NCI-H2081 treated with DMSO at 0.1 percent for 48 hours (cell line): ENCODE results near the gene CTSC.
A peak's percentile ranks its signal among the peaks of the same experiment; 100 is the strongest.

Experiments used
- DNase-seq: peaks from one replicate; lab custom pipeline; 2025; lab: John Stamatoyannopoulos, UW

The CTSC gene

GRCh38 chr11:88337181-88337986 lies at the start of gene CTSC:
TSS of gene CTSC (minus strand) at chr11:88337736. CDS start at chr11:88337672, 64 bp downstream.
- DNase-seq = peak; percentile 66

DNA sequence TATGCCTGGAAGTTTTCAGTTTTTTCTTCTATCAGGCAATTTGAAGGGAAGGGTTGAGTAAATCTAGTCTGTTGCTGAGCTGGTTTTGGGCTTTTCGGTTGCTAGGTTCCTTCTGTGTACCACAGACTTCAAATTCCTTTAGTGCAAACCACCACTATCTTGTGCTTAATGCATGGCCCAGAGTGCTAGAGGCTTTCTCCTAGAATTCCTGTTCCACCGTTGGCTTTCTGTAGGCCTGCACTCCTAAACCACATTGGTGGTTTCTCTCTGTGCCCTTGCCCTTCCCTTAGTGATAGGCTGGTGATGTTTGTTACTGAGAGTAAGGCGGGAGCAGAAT lies 47.1 kb upstream of the CTSC start:
- no peak for DNase-seq

DNA sequence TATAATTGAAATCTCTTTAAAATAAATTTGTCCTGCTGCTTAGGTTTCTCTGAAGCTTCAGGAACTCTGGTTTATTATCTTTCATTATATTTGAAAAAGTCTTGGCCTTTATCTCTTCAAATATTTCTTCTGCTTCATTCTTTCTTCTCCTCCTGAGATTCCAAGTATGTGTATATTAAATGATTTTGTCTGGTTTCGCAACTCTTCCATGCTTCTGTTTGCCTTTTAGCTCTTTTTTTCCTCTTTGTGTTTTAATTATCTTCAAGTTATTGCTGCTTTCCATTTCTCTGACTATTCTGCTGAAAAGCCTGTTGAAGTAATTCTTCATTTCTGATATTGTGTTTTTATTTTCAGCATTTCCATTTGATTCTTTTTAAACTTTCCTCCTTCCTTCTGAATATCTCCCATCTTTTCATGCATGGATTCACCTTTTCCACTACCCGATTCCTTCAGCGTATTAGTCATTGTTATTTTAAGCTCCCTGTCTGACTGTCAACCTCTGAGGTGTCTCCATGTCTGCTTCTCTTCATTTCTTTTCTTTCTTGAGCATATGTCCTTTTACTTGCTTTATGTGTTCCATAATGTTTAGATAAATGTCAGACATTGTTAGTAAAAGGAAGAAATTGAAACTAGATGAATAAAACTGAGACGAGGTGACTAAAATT lies 46.6 kb upstream of the CTSC start:
- no peak for DNase-seq

DNA sequence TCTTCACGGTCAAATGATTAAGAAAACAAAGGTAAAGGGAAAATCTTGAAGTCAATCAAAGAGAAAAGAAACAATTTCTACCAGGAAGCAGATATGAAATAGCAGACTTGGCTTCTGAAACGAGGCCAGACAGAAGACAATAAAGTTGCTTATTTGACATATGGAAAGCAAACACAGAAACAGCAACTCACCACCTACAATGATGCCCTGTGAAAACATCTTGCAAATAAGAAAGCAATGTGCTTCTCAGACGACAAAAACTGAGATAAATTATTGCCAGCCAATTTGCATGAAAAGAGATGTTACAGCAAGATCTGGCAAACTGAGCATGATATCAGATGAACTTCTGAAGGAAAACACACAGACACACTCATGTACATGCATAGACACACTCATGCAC lies 45.9 kb upstream of the CTSC start:
- no peak for DNase-seq

GRCh38 chr11:88379130-88379529 lies 41.6 kb upstream of the CTSC start:
- DNase-seq = no peak

DNA sequence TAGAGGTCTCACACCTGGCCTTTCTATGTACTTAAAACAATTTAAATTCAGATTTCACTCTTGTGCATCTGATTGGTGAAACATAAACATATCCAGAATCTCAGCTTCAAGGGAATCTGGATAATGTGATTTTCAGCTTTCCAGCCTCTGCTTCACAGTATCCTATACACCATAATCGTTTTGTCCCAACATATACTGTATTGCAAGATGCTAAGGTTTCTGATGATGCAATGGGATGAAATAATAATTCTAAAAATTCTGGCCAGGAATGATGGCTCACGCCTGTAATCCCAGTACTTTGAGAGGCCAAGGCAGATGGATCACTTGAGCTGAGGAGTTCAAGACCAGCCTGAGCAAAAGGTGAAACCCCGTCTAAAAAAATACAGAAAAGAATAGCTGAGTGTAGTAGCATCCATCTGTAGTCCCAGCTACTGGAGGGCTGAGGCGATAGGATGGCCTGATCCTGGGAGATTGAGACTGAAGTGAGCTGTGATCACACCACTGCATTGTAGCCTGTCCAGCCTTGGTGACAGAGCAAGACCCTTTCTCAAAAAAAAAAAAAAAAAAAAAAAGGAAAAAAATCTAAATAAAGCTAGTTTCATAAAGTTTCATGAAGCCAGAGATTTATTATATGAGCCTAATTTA lies 41.0 kb upstream of the CTSC start:
- no peak for DNase-seq

GRCh38 chr11:88377646-88378045 lies 40.1 kb upstream of the CTSC start:
- DNase-seq = no peak

DNA sequence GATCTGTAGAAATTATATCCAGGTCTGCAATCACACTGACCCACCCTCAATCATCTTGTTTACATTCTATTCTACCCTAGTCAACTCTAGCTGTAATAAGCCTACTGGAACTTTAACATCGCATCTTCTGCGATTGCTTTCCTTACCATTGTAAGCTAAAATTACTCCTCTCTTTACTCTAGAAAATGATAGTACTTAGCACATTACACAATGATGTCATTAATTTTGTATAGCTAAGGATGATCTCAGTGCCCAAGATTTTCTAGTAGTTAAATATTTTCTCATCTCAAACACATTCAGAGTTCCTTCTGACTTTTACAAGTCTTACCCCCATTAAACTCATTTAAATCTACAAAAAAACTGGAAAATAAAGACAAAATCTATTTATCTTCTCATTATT lies 39.6 kb upstream of the CTSC start:
- DNase-seq = no peak

GRCh38 chr11:88375927-88376470 lies 38.5 kb upstream of the CTSC start:
- no peak for DNase-seq

DNA sequence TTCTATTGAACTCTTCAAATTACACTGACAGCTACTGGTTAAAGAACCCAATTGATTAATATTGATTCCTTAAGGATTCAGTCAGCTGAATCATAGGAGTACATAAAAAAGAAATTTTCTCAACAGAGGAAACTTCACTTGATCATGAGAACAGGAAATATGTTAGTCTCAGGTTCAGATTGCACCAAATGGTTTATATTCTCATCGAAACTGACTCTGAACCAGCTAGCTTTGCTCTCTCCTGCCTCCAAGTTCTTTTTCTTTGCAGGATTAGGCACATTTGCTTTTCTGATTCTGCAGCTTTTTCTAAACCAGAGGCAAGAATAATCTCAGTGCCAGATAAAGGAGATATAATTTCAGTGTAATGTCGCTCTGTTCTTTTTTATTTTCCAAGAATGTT lies 33.2 kb upstream of the CTSC start:
- DNase-seq = no peak

GRCh38 chr11:88367310-88367709 lies 29.8 kb upstream of the CTSC start:
- DNase-seq = no peak

DNA sequence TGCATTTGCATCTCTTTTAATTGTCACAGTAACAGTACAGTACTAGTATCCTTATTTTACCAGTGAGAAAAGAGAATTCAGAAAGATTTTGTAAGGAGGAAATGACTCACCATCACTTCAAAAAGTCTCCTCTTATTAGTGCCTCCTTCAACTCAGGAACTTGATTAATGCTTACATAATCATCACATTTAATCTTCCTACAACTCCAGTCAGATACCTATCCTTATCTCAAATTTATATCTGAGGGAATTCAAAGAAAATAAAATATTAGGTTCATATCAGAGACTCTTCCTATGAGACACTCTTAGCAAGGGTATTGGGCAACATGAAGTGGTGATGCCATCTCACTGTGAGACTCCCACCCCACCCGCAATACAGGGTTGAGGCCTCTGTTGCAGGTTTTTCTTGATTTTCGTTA lies 26.1 kb upstream of the CTSC start:
- no peak for DNase-seq

DNA sequence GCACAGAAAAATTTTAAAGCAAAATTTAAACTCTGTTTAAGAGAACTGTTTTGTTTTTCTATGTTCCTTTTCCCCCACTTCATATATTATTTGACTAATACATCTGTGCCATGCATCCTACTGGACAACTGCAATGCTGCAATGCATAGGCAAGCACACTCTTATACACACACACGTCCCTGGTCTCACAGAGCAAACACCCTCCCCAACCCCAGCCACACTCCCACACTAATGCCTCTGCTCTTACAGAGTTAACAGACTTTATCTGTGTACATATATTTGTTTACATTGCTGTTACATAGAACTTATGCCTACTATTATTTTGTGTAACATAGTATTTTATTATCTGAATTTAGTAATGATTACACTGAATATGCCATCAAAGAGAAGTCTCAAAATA lies 25.5 kb upstream of the CTSC start:
- no peak for DNase-seq

GRCh38 chr11:88360141-88360540 lies 22.6 kb upstream of the CTSC start:
- no peak for DNase-seq

DNA sequence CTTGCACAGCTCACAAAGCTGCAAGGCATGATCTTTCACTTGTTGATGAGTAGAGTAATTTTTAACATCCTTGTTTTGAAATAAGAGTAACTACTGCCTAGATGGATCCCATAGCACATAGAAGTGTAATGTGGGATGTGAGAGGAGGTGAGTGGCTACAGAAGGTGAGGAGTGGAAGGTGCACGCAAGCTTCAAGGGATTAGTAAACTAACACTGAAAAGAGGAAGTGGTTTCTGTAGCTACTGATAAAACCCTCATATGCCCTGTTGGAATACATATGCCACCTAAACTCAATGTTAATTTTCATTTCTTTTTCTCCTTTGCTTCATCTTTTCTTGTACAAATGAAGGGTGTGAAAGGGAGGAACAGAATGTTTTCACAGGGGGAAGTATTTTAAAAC lies 22.0 kb upstream of the CTSC start:
- DNase-seq = no peak

DNA sequence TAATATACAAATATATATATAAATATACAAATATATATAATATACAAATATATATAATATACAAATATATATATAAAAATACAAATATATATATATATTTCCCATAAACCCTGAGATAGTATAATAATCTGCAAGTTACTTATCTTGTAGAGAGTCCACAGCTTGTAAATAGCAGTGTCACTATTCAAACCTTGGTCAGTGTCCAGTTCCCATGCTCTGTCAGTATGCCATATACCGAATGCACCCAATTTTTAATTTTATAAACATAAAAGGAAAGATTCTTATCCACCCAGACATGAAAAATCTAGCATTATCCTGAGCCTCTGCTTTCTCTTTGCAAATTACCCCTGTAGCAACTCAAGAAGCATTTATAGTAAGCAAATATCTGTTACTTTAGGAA lies 21.6 kb upstream of the CTSC start:
- no peak for DNase-seq

GRCh38 chr11:88358040-88358431 lies 20.5 kb upstream of the CTSC start:
- no peak for DNase-seq

GRCh38 chr11:88357323-88358039 lies 19.9 kb upstream of the CTSC start:
- DNase-seq = no peak

DNA sequence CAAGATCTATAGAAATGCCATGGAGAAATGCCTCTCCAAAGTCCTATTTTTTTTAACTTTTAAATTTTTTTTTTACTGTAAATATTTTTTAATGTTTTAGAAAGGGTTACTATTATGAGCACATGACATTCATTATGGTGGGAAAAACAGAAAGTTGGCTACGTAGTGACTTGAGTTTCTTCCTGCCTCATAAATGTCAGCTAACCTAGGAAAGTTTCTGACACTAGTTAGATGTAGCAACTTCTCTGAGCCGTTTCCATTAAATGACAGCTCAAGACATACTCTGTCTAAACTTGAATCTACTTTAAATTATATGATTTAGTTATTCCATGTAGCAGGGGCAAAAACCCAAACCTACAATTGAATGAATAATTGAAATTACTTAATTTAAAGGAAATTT lies 18.4 kb upstream of the CTSC start:
- DNase-seq = no peak

DNA sequence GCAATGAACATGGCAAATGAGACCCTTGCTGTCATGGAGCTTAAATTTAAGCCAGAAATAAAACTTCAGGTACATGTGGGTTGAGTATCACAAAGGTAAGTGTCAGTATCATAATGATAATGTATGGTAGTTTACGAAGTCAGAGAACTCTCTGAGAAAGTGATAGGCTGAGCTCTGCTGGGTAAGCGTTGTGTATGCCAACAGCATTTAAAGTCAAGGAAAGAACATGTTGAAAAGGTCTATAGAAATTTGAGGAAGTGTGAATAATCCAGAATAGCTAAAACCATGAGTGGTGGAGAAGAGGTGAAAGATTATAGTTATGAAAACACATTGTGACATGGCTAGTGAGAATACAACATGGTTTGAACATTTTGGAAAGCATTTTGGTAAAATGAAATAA lies 17.4 kb upstream of the CTSC start:
- DNase-seq = no peak

- no peak for DNase-seq
Measured at GRCh38 chr11:88353835-88354496, 16.4 kb upstream of the CTSC start.

- no peak for DNase-seq
Measured at GRCh38 chr11:88353386-88353785, 15.8 kb upstream of the CTSC start.
